OCI-LY7 (cell line): ENCODE data around the gene EYS.

Experiments
- CTCF ChIP-seq: fragments of 200-600 bp; sonication (generic); conservative IDR thresholded peaks from 2 replicates; pipeline ENCODE4 v1.5.1; 2014; ENCODE audit warnings: mild to moderate bottlenecking, antibody characterized with exemption, low read length, moderate library complexity, mixed read lengths
- EZH2phosphoT487 ChIP-seq: fragments of 200-600 bp; sonication (generic); IDR thresholded peaks from 2 replicates; pipeline ENCODE4 v1.6.1; 2018; ENCODE audit warnings: low read depth, borderline replicate concordance, mild to moderate bottlenecking, mixed run types, antibody characterized with exemption, low read length, moderate library complexity, mixed read lengths

DNA sequence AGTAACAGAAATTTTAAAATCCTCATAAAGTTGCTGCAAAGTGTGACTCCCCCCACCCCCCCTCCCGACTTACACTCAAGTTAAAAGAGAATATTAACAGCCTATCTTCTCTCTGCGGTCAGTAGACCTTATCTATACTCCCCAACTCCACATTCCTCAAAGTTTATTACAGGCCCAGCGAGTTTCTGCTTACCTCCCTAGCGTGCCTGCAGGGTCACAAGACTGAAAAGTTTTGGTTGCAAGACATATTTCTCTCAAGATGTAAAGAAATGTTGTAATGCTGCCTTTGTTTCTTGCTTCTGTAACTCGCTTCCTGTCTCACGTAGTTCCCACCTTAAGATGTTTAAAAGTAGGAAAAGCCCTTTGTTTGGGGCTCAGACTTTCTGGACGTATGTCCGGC lies 1371.8 kb downstream of the EYS start:
- no peak for TF ChIP-seq EZH2phosphoT487
- no peak for TF ChIP-seq CTCF
